SK-N-MC (cell line): ENCODE data around the gene ZBTB20.

Experiments
- EZH2 ChIP-seq: fragments of 200-600 bp; sonication (generic); IDR thresholded peaks from one replicate; pipeline ENCODE4 v1.6.1; 2017; ENCODE audit warnings: antibody characterized with exemption
- POLR2AphosphoS5 ChIP-seq: IDR thresholded peaks from 2 replicates; pipeline ENCODE4 v1.6.1; 2012; ENCODE audit warnings: mild to moderate bottlenecking, low read depth, low read length, borderline replicate concordance

DNA sequence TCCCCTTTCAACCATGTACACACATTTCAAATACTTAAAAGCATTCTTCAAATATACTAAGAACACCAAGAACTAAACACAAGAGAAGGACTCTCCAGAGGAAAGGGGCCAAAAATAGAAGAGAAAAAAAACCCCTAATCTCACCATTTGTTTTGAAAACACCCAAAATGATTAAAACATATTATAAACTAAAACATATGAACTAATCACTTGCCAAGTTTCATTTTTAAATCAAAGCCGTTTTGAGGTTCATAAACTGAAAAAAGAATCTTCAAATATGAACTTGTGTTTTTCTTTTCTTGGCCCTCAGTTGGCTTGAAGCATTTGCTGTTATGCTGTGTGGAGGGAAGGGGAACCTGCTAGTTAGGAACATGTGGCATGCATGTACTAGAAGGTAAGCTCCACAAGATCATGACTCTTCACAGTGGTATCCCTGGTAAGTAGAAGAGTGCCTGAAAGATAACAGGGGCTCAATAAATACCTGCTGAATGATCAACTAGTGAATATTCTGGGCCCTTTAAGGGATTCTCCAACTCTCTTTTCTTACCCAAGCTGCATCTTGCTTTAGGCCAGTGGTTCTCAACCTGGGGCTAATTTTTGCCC, 628.8 kb downstream of the ZBTB20 start:
- no peak for TF ChIP-seq POLR2AphosphoS5
- no peak for TF ChIP-seq EZH2
